HG02678 (cell line): ENCODE data around the gene SOX6.

Experiments used
- ATAC-seq: cut with Tn5 transposase; IDR thresholded peaks from one replicate; pipeline ENCODE4 v1.9.1; 2021; ENCODE audit warnings: mild to moderate bottlenecking, moderate library complexity; ENCODE audit not compliant: unreplicated experiment

Gene SOX6

GRCh38 chr11:16012125-16012751, 344.1 kb downstream of the SOX6 start:
- ATAC-seq: no peak

GRCh38 chr11:16011396-16011795, 344.9 kb downstream of the SOX6 start:
- no peak for ATAC-seq

GRCh38 chr11:16009021-16009420, 347.3 kb downstream of the SOX6 start:
- no peak for ATAC-seq

GRCh38 chr11:16007514-16007913, 348.8 kb downstream of the SOX6 start:
- no peak for ATAC-seq

GRCh38 chr11:16002942-16003341, 353.4 kb downstream of the SOX6 start:
- no peak for ATAC-seq

DNA sequence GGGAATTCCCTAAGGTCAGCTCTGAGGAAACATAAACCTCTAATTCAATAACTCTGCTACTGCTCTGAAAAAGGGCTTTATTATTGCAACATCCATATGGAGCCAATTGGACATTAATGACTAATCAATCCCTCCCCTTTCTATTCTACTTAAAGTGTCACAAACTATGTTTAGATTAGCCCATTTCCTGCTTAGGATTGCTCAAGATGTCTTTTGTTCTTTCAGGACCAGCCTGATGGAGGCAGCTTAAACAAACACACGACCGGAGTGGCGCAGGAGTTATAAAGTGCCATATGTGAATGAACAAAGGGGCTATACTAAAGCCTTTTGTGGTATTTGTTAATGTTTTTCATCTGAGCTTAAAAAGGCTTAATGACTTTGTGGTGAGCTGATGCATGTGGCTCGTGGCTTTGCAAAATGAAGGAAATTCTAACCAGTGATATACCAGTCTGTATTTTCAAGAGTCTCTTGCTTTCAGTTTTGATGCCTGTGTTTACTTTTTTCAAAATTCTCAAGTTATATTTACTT, 354.4 kb downstream of the SOX6 start:
- ATAC-seq: no peak

- no peak for ATAC-seq
Observed at GRCh38 chr11:16001044-16001568, 355.2 kb downstream of the SOX6 start.

GRCh38 chr11:16000065-16000464, 356.3 kb downstream of the SOX6 start:
- no peak for ATAC-seq

- ATAC-seq: no peak
Observed at GRCh38 chr11:15993345-15993744, 363.0 kb downstream of the SOX6 start.

GRCh38 chr11:15991215-15991614, 365.1 kb downstream of the SOX6 start:
- ATAC-seq: no peak

GRCh38 chr11:15989685-15990084, 366.7 kb downstream of the SOX6 start:
- ATAC-seq: no peak

DNA sequence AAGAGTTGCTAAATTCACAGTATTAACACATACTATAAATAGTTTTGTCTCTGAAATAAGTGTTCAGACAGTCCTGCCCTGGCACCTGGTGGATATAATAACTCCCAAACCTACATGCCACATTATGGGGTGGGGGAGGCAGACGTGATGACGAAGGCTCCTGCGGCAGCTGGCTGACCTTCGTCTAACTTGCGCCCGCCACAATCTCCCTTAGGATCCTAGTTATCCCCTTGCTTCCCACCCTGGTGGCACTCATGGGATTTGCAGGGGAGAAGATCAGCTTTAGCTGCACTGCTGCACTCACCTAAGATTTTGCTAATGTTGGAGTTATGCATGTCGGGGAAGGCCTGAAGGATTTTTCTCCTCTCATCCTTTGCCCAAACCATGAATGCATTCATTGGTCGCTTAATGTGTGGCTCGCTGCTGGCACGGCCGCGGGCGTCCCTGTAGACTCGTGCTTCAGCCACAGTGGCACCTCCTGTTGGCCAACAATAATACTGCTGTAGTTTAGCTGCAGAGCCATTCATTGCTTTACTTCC, 367.6 kb downstream of the SOX6 start:
- no peak for ATAC-seq

- no peak for ATAC-seq
Observed at GRCh38 chr11:15988016-15988550, 368.3 kb downstream of the SOX6 start.

GRCh38 chr11:15987046-15987445, 369.3 kb downstream of the SOX6 start:
- no peak for ATAC-seq

GRCh38 chr11:15985860-15986139, 370.5 kb downstream of the SOX6 start:
- no peak for ATAC-seq

GRCh38 chr11:15985127-15985859, 371.1 kb downstream of the SOX6 start:
- no peak for ATAC-seq

GRCh38 chr11:15981292-15981691, 375.1 kb downstream of the SOX6 start:
- no peak for ATAC-seq

DNA sequence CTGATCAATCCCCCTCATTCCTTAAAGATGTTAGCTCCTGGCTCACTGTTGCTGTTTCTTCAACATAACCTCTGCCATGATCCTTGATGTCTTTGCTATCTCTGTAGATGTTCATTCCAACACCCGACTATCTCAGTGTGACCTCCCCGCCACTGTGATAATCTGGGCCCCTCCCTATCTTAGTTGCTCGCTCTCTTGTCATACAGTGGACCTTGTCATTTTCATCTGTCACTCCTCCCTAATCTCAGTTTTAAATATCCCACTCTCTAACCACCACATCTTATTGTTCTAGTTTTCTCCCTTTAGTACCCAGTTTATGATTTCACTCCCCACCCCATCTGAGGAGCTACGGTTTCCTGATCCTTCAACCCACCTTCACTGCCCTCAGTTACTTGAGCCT, 379.2 kb downstream of the SOX6 start:
- no peak for ATAC-seq

GRCh38 chr11:15976433-15977045, 379.8 kb downstream of the SOX6 start:
- ATAC-seq: no peak

DNA sequence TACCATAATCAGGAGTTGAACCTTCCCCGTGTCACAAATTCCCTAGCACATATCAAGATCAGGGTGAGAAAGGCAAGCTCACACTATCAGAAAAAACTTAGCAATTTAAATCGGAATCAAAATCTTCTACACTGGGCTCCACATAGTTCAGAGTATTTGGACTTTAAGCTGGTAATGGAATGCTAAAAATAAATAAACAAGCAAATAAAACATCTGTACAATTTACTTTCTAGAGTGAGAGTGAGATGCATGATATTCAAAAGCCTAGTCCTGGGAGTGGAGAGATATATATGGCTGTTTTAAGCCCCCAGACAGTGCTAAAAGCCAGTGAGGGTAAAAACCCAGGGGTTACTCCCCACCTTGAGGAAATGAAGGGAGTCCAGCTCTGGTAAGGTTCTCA, 380.6 kb downstream of the SOX6 start:
- no peak for ATAC-seq

GRCh38 chr11:15972838-15973237, 383.5 kb downstream of the SOX6 start:
- ATAC-seq: no peak

DNA sequence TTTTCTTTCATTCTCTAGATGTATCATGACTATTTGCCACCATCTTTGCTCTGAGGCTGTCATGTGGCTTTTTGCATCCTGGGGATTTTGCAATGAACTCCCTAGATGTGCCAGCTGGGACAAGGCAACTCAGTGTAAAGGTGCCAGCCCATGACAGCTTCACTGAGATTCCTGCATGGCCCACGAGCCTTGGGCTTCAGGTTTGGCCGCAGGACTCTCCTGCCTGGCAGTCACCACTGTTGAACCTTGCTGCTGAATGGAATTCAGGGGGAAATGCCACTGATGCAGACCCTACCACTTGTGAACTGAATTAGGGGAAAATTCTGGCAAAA, 385.2 kb downstream of the SOX6 start:
- no peak for ATAC-seq
